GM13976 (cell line): ENCODE results near the gene NXPH1.

Source experiments
- DNase-seq: peaks from one replicate; pipeline ENCODE4 v3.0.0; 2012; ENCODE audit warnings: low spot score
- in situ Hi-C: fragments of 300-500 bp; cut with MboI; formaldehyde crosslinking; loops from one replicate; pipeline ENCODE4 v1.12.0; 2022; ENCODE audit warnings: low sequenced_read_pairs, mixed read lengths, inconsistent platforms; ENCODE audit not compliant: unreplicated experiment
- TF ChIP-seq, protein P1 (sequence below): IDR thresholded peaks from 2 replicates; pipeline ENCODE4 v1.5.1; 2012; ENCODE audit warnings: borderline replicate concordance, mild to moderate bottlenecking; ENCODE audit not compliant: insufficient read depth; ENCODE audit errors: extremely low read depth, missing control alignments, control extremely low read depth

Gene NXPH1

DNA sequence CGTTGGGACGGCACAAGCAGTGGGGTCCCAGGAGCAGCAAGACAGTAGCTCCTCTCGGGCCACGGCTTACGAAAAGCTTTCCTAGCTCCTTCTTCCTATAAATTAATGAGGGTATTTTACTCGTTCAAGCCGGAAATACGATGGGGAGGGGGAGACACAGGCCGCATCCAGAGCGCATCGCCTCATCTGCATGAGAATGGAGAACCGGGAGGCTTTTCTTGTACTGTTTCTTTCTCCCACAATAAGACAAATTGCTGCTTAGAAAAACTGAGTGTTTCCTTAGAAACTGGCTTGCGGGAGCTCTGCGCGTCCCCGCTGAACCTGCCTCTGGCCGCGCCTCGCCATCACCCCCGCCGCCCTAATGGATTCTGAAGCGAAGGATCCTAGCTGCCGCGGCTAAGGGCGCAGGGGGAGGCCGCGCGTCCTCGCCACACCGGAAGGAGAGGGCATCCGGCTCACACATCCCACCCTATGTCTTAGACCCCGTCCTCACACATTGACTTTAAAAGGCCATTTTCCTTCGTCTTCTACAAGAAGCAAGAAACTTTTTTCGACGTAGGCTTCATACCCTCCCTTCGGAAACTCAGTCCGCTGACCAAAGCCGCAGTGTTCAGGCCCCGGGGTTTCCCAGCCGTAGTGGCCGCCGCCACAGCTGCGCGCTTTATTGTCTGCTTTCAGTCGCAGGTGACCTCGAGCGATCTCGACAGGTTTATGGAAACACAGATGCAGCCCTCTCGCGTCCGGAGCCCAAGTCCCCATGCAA, 8.8 kb downstream of the NXPH1 start:
- in situ Hi-C loops = loop anchor here (25.0 kb wide), 1 partner anchor 270 kb away; no protein-coding TSS in a partner anchor
- no peak for DNase-seq
- TF ChIP-seq, protein P1, sequence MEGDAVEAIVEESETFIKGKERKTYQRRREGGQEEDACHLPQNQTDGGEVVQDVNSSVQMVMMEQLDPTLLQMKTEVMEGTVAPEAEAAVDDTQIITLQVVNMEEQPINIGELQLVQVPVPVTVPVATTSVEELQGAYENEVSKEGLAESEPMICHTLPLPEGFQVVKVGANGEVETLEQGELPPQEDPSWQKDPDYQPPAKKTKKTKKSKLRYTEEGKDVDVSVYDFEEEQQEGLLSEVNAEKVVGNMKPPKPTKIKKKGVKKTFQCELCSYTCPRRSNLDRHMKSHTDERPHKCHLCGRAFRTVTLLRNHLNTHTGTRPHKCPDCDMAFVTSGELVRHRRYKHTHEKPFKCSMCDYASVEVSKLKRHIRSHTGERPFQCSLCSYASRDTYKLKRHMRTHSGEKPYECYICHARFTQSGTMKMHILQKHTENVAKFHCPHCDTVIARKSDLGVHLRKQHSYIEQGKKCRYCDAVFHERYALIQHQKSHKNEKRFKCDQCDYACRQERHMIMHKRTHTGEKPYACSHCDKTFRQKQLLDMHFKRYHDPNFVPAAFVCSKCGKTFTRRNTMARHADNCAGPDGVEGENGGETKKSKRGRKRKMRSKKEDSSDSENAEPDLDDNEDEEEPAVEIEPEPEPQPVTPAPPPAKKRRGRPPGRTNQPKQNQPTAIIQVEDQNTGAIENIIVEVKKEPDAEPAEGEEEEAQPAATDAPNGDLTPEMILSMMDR = no peak

DNA sequence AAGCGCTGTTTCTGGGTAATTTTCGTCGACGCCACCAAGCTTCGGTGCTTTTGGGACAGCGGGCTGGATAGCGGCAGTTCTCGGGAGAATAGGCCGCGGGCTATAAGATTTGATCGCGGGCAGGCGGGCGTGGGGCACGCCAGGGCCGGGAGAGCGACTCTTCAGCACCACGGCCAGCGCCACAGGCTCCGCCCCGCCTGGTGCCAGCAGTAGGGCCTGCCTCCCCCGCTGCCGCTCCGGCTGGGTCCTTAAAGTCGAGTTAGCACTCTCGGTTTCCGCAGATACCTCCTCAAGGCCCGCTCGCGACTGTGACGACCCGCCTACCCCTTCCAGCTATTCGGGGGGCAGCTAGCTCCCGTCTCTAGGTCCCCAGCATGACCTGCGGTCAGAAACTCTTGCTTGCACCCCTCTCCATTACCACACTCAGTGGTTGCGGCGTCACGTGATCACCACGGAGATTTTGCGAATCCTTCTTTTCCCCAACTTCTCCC, 9.4 kb downstream of the NXPH1 start:
- TF ChIP-seq, protein P1 = no peak
- DNase-seq = peak; percentile 69
- in situ Hi-C loops = loop anchor here (25.0 kb wide), 1 partner anchor 269 kb away; no protein-coding TSS in a partner anchor

DNA sequence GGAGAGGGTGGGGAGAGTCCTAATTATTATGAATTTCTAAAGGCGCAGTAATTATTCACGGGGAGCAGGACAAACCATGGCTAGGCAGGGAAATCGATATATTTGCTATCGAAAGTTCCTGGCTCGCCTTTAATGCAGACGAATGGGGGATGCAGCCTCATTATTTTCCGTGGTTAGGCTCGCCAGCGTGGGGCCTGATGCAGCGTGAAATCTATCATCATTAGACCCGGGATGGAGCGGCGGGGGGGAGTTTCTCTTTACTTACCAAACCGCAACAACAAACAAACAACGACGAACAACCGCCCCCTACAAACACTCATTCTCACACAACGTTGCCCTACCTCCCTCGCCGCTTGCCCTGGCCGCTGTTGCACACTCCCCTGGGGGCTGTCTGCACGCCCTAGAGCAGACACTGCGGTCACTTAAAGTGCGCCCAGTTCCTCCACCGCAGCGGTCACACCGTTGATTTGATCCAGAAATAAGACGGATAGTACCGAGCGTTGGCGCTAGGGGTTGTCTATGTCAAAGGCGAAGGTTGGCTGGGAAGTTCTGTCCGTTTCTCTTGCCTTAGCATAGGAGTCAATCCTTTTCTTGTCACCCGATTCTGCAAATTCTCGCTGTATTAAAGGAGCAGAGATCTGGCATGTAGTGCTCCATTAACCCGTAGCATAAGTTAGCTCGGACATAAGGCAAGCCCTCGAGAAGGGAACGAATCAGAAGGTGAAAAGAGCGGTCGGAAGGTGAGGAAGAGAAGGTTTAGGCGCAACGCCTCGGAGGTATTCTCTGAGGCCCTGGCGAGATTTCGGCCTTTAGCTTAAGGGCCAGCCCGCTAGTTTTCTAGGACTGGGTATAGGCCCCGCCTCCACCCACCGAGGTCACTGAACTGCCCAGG, 10.4 kb downstream of the NXPH1 start:
- in situ Hi-C loops = loop anchor here (25.0 kb wide), 1 partner anchor 268 kb away; no protein-coding TSS in a partner anchor
- TF ChIP-seq, protein P1 = no peak
- DNase-seq = no peak

DNA sequence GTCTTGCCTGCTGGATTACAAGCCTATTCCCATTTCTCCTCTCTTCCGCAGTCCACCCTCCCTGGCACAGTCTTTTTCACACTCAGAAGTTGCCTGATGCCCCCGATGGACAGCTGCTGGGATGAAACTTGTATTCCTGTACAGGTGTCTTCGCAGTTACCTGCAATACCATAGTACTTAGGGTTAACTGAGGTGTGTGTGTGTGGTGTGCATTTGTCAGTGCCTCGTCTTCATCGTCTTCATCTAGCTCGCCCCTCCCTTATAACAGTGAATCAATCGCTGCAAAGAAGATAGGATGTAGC, 11.0 kb downstream of the NXPH1 start:
- TF ChIP-seq, protein P1 = no peak
- DNase-seq = no peak
- in situ Hi-C loops = loop anchor here (25.0 kb wide), 1 partner anchor 268 kb away; no protein-coding TSS in a partner anchor

DNA sequence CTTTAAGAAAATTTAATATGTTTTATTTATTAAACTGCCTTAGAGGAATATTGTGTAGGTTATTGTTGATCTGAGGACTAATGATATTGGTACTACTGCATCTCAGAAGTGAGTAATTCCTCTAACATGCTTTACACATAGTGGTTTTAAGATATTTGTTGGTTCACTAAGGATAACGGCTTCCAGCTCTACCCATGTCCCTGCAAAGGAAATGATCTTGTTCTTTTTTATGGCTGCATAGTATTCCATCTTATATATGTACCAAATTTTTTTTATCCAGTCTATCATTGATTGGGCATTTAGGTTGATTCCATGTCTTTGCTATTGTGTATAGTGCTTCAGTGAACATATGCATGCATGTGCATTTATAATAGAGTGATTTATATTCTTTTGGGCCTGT, 20.1 kb downstream of the NXPH1 start:
- TF ChIP-seq, protein P1 = no peak
- in situ Hi-C loops = no loop called here
- no peak for DNase-seq

DNA sequence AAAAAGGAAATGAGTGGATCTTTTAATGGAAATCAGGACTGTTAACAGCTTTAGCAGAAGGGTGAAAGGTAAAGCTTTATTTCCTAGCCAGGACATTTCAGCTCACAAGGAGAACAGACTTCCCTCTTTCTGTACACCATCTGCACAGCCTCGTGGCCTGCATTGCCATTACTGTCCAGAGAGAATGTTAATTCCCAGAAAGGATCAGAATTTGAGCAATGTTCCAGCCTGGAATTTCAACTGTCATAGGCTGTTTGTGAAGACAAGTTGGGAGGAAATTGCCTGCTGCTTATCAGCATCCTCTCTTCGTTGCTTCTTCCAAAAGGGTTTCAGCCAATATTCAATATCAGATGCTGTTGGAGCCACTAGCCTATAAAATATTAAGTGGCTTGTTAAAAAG, 22.0 kb downstream of the NXPH1 start:
- in situ Hi-C loops = no loop called here
- TF ChIP-seq, protein P1 = no peak
- no peak for DNase-seq
